ENCODE measurements around the gene TFR2. TPM values are rescaled to one million over a fixed set of nuclear protein-coding genes. Genes with fewer than 3 reads are reported as not detected.

Gene TFR2
- total RNA-seq, 4 donors from 2014 or later = 1.6 to 2.5 TPM; not detected in 2

- peak overlapping the region; percentile 22 to 43 (median 31) for H3K27ac ChIP-seq
- no peaks in the 10 kb centered on the region for H3K27me3 ChIP-seq
- peaks cover 0 to 94% (median 0%) of the 10 kb centered on the region in 3 donors for H3K36me3 ChIP-seq
- DNase-seq = peak in 1 of 3 donors; percentile 49
- H3K4me1 ChIP-seq = peaks cover 0 to 35% (median 0%) of the 10 kb centered on the region in 4 donors
- TF ChIP-seq POLR2A (IDR thresholded peaks at IDR 0.05) = no peak
- TF ChIP-seq CTCF (IDR thresholded peaks at IDR 0.05) = no peak
- H3K4me3 ChIP-seq = no peak overlapping the region
- no peaks in the 10 kb centered on the region for H3K9me3 ChIP-seq
Measured at GRCh38 chr7:100680576-100681271, 39.4 kb upstream of the TFR2 start.

GRCh38 chr7:100679927-100680575, 38.7 kb upstream of the TFR2 start:
- no peaks in the 10 kb centered on the region for H3K27me3 ChIP-seq
- TF ChIP-seq POLR2A (IDR thresholded peaks at IDR 0.05) (no peak), CTCF (IDR thresholded peaks at IDR 0.05) (no peak)
- peaks cover 0 to 87% (median 0%) of the 10 kb centered on the region in 3 donors for H3K36me3 ChIP-seq
- H3K4me1 ChIP-seq = peaks cover 0 to 36% (median 2%) of the 10 kb centered on the region in 4 donors
- peak overlapping the region; percentile 22 to 43 (median 34) for H3K27ac ChIP-seq
- no peaks in the 10 kb centered on the region for H3K9me3 ChIP-seq
- no peak for DNase-seq
- H3K4me3 ChIP-seq = no peak overlapping the region

GRCh38 chr7:100679129-100679926, 38.0 kb upstream of the TFR2 start:
- Histone ChIP-seq H3K9me3 (no peaks in the 10 kb centered on the region), H3K27ac (peak overlapping the region in 3 of 4 donors; percentile 22 to 37 (median 30)), H3K27me3 (no peaks in the 10 kb centered on the region), H3K36me3 (peaks cover 0 to 80% (median 0%) of the 10 kb centered on the region in 3 donors), H3K4me1 (peaks cover 0 to 36% (median 2%) of the 10 kb centered on the region in 4 donors), H3K4me3 (no peak overlapping the region)
- TF ChIP-seq POLR2A (IDR thresholded peaks at IDR 0.05) (no peak), CTCF (IDR thresholded peaks at IDR 0.05) (no peak)
- DNase-seq = peak in 1 of 3 donors; percentile 49

- peaks cover 0 to 36% (median 2%) of the 10 kb centered on the region in 4 donors for H3K4me1 ChIP-seq
- H3K36me3 ChIP-seq = peaks cover 0 to 71% (median 0%) of the 10 kb centered on the region in 3 donors
- H3K27me3 ChIP-seq = no peaks in the 10 kb centered on the region
- H3K27ac ChIP-seq = no peak overlapping the region
- no peak overlapping the region for H3K4me3 ChIP-seq
- no peaks in the 10 kb centered on the region for H3K9me3 ChIP-seq
- peak in 1 of 3 donors; percentile 49 for DNase-seq
- TF ChIP-seq POLR2A (IDR thresholded peaks at IDR 0.05) = no peak
- TF ChIP-seq CTCF (IDR thresholded peaks at IDR 0.05) = no peak
Measured at GRCh38 chr7:100678291-100678984, 37.1 kb upstream of the TFR2 start.

Data from Peyer's patch (tissue), 4 donors.